ENCODE measurements around the gene CHORDC1.
"Not testable (repeated sequence)": the region's sequence is repeated elsewhere in the genome, so short reads cannot be mapped to it uniquely, and the experiment has no call there.

CHORDC1 gene

DNA sequence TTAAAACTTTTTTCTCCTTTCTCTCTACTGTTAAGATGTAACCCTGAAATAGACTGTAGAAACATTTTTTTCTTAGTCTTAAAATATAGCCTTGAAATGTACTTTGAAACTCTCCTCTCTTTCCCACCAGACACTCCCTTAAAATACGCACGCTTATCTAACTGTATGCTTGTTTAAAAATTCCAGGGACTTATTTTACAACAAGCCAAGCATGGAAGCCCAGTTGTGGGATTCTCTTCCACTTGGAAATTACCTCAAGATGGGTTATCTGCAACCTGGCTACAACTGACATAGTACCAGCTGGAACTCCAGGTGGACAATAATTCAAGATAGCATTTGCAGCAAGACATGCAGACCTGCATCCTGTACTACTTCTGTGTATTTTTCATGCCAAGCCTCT is 12.1 kb upstream of the CHORDC1 start:
- Mint-ChIP-seq H3K4me3 (no peak overlapping the region), H3K27me3 (peaks cover 17% of the 10 kb centered on the region), H3K36me3 (ENCODE audit: low read depth) (no peaks in the 10 kb centered on the region), H3K9me3 (no peaks in the 10 kb centered on the region), H3K27ac (no peak overlapping the region), H3K4me1 (no peaks in the 10 kb centered on the region)
- no peak for DNase-seq
- no peak for ATAC-seq

DNA sequence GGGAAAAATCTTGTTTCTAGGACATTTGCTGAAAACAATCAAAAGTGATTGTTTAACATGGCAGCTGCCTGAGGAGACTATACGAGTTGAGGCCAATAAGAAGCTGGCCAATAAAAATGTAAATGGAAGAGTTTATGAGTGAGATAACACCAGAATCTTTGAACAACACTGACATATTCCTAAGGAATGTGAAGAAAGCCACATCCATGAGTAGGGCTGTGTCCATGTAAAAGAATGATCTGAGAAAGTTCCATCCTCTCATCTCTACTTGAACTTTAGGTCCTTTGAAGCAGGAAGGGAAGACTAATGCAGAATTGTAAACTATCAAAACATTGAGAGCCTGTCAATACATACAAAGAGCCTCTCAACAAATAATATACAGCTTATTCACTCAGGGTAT is 6.9 kb upstream of the CHORDC1 start:
- Mint-ChIP-seq H3K27me3 (peaks cover 13% of the 10 kb centered on the region), H3K4me1 (no peaks in the 10 kb centered on the region), H3K27ac (no peak overlapping the region), H3K36me3 (ENCODE audit: low read depth) (no peaks in the 10 kb centered on the region), H3K9me3 (peaks cover 5% of the 10 kb centered on the region), H3K4me3 (no peak overlapping the region)
- ATAC-seq (no peak), DNase-seq (no peak)

DNA sequence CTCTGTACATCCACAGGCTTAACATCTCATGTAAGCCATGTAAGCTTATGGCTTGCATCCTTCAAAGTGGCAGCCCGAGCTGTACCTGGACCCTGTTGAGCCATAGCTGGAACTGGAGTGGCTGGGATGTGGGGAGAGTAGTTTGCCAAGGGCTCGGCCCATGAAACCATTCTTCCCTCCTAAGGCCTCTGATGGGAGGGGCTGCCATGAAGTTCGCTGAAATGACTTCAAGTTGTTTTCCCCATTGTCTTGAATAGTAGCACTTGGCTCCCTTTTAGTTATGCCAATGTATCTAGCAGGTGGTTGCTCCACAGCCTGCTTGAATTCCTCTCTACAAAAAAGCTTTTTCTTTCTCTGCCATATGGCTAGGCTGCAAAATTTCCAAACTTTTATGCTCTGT is 5.2 kb upstream of the CHORDC1 start:
- ATAC-seq = no peak
- Mint-ChIP-seq H3K9me3 (peaks cover 5% of the 10 kb centered on the region), H3K4me1 (peaks cover 12% of the 10 kb centered on the region), H3K36me3 (ENCODE audit: low read depth) (no peaks in the 10 kb centered on the region), H3K4me3 (no peak overlapping the region), H3K27ac (no peak overlapping the region), H3K27me3 (peaks cover 13% of the 10 kb centered on the region)
- DNase-seq = no peak

DNA sequence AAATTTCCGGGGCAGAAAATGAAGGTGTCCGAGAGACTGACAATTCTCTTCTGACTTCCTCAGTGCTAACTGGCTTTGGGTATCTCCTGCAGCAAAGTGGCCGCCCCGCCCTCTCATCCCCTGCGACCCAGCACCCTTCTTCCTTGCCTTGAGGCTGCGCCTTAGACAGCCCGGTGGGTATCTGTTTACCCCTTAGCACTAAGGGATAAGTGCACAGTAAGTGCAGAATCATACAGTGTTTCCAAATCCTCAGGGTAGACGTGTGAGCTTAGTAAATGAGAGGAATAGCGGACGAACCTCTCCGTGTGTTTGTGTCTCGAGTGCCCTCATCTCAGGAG is 368 bp upstream of the CHORDC1 start:
- H3K27me3 Mint-ChIP-seq = peaks cover 2% of the 10 kb centered on the region
- ATAC-seq (peak; percentile 62), DNase-seq (no peak)
- peak overlapping the region; percentile 97 for H3K27ac Mint-ChIP-seq
- H3K36me3 Mint-ChIP-seq (ENCODE audit: low read depth) = peaks cover 33% of the 10 kb centered on the region
- H3K4me1 Mint-ChIP-seq = peaks cover 49% of the 10 kb centered on the region
- H3K9me3 Mint-ChIP-seq = no peaks in the 10 kb centered on the region
- H3K4me3 Mint-ChIP-seq = peak overlapping the region; percentile 99

DNA sequence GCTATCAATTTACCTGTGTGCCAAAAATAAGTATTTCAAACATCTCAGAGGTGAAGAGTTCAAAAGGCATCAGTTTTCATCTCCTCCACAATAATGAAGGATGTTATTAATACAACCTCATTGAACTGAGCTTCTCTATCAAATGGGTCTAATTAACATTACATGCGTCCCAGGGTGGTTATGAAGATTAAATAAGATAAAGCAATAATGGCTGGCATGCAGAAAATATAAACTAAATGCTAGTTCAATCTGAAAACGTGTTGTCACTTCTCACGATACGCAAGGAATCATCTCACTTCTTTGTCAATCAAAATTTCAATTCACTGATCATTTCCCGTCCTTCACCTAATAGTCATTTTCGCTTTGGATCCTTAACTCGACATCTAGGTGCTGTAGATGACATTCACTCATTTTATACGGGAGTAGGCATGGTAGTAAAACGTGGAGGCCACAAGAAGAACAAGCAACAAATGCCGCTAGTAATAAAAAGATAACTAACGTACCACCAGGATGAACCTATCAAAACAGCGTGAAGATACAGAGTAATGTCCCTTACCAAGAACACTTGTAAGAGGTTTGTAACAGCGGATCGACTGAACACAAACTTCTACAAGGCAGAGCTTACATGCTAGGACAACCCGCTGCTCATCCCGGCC is 918 bp downstream of the CHORDC1 start:
- H3K4me1 Mint-ChIP-seq = peaks cover 58% of the 10 kb centered on the region
- ATAC-seq (peak; percentile 16), DNase-seq (no peak)
- peak overlapping the region; percentile 97 for H3K27ac Mint-ChIP-seq
- H3K36me3 Mint-ChIP-seq (ENCODE audit: low read depth) = peaks cover 42% of the 10 kb centered on the region
- peak overlapping the region; percentile 99 for H3K4me3 Mint-ChIP-seq
- no peaks in the 10 kb centered on the region for H3K9me3 Mint-ChIP-seq
- peaks cover 2% of the 10 kb centered on the region for H3K27me3 Mint-ChIP-seq

DNA sequence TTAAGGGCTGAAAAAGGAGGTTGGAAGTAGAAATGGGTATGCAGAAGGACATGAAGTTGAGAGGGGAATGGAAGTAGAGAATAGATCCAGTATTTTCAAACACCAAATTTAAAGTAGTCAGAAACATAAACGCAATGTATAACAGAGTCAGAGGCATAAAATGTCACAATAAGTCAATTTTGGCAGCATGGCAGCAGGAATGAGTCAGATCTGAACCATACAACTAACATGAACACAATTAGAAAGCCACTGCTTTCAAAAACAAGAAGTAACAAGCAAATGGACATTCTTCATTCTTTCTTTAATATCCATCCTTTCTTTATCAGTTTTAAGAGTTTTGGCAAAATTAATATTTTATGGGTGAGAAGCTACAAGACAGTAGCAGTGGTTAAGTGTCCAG is 2.5 kb downstream of the CHORDC1 start:
- peaks cover 65% of the 10 kb centered on the region for H3K4me1 Mint-ChIP-seq
- peaks cover 2% of the 10 kb centered on the region for H3K27me3 Mint-ChIP-seq
- no peaks in the 10 kb centered on the region for H3K9me3 Mint-ChIP-seq
- DNase-seq (no peak), ATAC-seq (no peak)
- peak overlapping the region; percentile 33 for H3K27ac Mint-ChIP-seq
- peaks cover 49% of the 10 kb centered on the region for H3K36me3 Mint-ChIP-seq (ENCODE audit: low read depth)
- peak overlapping the region; percentile 99 for H3K4me3 Mint-ChIP-seq

DNA sequence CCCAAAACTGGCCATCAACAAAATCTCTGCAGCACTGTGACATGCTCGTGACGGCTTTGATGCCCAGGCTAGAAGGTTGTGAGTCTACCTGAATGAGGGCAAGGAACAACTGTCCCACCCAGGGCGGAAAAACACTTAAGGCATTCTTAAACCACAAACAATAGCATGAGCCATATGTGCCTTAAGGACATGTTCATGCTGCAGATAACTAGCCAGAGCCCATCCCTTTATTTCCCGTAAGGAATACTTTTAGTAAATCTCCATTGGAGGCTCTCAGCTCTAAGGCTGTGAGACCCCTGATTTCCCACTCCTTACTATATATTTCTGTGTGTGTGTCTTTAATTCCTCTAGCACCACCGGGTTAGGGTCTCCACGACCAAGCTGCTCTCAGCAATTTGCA is 3.4 kb downstream of the CHORDC1 start:
- ATAC-seq = no peak
- no peak for DNase-seq
- Mint-ChIP-seq H3K9me3 (no peaks in the 10 kb centered on the region), H3K27me3 (peaks cover 2% of the 10 kb centered on the region), H3K4me3 (peak overlapping the region; percentile 99), H3K27ac (peak overlapping the region; percentile 40), H3K36me3 (ENCODE audit: low read depth) (peaks cover 52% of the 10 kb centered on the region), H3K4me1 (peaks cover 65% of the 10 kb centered on the region)

DNA sequence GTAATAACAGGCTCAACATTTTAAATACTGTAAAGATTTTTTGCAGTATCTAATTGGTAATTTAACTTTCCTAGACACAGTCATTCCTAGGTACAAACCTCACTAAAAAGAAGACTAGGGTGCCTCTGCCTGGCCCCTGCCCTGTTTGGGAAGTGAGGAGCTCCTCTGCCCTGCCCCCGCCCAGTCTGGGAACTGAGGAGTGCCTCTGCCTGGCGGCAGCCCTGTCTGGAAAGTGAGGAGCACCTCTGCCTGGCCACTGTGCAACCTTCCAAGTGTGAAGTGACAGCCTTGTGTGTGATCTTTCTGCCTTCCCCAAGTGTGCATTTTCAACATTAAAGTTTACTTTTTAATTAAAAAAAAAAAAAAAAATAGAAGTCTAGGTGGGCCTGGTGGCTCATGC is 4.2 kb downstream of the CHORDC1 start:
- no peaks in the 10 kb centered on the region for H3K9me3 Mint-ChIP-seq
- DNase-seq (no peak), ATAC-seq (no peak)
- peaks cover 2% of the 10 kb centered on the region for H3K27me3 Mint-ChIP-seq
- peak overlapping the region; percentile 11 for H3K27ac Mint-ChIP-seq
- peaks cover 56% of the 10 kb centered on the region for H3K36me3 Mint-ChIP-seq (ENCODE audit: low read depth)
- H3K4me1 Mint-ChIP-seq = peaks cover 58% of the 10 kb centered on the region
- H3K4me3 Mint-ChIP-seq = no peak overlapping the region

DNA sequence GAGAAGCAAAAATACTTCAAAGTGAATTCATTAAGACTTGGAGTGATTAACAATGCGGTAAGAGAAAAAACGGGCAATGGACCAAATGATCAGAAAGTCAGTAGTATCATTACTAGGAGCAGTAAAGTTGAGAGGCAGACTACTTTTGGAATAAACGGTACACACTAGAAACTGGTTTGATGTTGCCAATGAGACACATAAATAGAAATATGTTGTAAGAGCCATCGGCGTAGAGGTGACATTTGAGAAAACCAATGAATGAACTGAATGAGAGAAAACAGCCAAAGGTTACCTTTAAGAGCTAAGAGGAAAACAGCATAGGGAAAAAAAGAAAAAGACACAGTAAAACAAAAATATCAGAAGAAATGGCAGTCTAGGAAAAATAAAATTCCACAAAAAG is 6.2 kb downstream of the CHORDC1 start:
- no peaks in the 10 kb centered on the region for H3K27me3 Mint-ChIP-seq
- no peak for DNase-seq
- H3K4me3 Mint-ChIP-seq = no peak overlapping the region
- peaks cover 60% of the 10 kb centered on the region for H3K36me3 Mint-ChIP-seq (ENCODE audit: low read depth)
- ATAC-seq = no peak
- no peak overlapping the region for H3K27ac Mint-ChIP-seq
- H3K4me1 Mint-ChIP-seq = peaks cover 47% of the 10 kb centered on the region
- H3K9me3 Mint-ChIP-seq = no peaks in the 10 kb centered on the region

DNA sequence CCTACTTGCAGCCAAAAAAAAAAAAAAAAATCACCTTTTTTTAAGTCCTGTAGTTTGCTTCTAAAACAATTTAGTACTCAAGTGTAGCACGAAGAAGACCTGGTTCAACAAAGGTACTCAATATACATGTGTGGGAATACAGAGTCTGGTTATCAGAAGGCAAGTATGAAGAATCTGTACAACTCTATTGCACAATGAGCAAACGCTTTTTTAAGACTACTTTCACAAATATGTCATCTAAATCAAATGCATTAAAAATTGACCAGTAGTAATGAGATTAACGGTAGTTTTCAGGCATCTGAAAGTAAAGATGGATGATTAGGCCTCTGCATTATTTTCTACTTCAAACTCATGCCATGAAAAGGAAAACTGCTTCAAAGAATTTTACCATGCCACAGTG is 9.5 kb downstream of the CHORDC1 start:
- H3K27ac Mint-ChIP-seq = no peak overlapping the region
- no peak overlapping the region for H3K4me3 Mint-ChIP-seq
- H3K36me3 Mint-ChIP-seq (ENCODE audit: low read depth) = peaks cover 56% of the 10 kb centered on the region
- peaks cover 16% of the 10 kb centered on the region for H3K4me1 Mint-ChIP-seq
- no peak for DNase-seq
- no peaks in the 10 kb centered on the region for H3K27me3 Mint-ChIP-seq
- ATAC-seq = no peak
- H3K9me3 Mint-ChIP-seq = no peaks in the 10 kb centered on the region

DNA sequence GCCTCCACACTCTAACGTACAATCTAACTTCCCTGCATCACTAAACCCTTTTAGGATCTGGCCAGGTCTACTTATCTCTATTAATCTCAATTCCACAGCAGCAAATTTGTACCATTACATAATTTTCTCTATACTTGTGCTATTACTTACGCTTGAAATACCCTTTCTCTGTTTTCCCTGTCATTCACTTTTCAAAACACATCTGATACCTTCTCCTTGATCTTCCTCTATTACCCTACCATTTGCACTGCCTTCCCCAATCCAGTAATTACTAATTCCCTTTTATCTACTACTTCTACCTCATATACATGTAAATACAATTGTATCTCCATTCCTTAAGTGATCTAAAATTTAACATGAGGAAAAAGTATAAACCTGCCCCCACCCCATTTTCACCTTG is 14.0 kb downstream of the CHORDC1 start:
- peaks cover 55% of the 10 kb centered on the region for H3K36me3 Mint-ChIP-seq (ENCODE audit: low read depth)
- no peak overlapping the region for H3K4me3 Mint-ChIP-seq
- DNase-seq (no peak), ATAC-seq (no peak)
- H3K4me1 Mint-ChIP-seq = peaks cover 2% of the 10 kb centered on the region
- H3K27ac Mint-ChIP-seq = peak overlapping the region; percentile 2
- H3K9me3 Mint-ChIP-seq = no peaks in the 10 kb centered on the region
- H3K27me3 Mint-ChIP-seq = no peaks in the 10 kb centered on the region

DNA sequence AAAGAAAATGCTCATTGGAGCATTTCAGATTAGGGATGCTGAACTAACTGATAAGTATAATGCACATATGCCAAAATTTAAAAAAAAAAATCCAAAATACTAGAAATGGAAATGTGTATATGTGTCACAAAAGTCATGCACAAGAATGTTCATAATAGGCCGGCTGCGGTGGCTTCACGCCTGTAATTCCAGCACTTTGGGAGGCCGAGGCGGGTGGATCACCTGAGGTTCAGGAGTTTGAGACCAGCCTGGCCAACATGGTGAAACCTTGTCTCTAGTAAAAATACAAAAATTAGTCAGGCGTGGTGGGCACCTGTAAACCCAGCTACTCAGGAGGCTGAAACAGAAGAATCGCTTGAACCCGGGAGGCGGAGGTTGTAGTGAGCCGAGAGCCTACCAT is 14.9 kb downstream of the CHORDC1 start:
- not testable (repeated sequence) for H3K4me1 Mint-ChIP-seq, H3K27ac Mint-ChIP-seq, ATAC-seq, DNase-seq, H3K4me3 Mint-ChIP-seq, H3K9me3 Mint-ChIP-seq, H3K27me3 Mint-ChIP-seq
- H3K36me3 Mint-ChIP-seq (ENCODE audit: low read depth) = peaks cover 56% of the 10 kb centered on the region

DNA sequence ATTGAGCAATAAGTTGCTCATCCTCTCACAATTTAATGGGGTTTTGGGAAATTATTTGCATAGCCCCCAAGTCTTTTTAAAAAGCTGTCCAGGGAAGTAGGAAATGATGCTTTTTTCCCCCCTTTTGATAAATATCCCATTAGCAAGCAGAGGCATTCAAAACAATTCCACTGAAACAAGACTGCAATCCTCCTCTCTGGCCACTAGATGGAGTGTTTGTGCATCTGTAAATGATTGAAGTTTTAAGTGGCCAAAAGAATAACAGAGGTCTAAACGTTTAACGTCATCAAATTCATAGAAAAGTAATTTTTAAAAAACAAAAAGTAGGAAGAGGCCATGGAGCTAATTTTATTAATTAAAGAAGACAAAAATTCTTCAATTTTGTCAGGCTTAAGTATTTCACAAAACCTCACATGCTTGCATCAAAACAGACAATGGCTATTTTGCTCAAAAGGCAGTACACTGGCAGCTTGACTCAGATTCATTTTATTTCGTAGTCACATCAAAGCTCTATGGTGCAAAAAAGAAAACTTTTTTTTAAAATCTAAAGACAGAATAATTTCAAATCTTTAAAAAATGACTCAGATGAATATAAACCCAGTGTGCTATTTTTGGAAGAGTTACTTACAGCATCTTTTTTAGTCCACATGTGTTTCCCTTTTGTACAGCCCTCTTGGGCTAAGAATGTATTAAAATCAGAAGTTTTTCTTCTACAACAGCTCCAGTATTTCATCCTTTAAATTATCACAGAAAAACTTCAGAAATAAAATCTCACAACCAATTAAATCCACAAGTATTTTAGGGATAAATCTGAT is 17.8 kb downstream of the CHORDC1 start:
- Mint-ChIP-seq H3K27ac (no peak overlapping the region), H3K27me3 (no peaks in the 10 kb centered on the region), H3K4me3 (no peak overlapping the region), H3K36me3 (ENCODE audit: low read depth) (peaks cover 60% of the 10 kb centered on the region), H3K9me3 (no peaks in the 10 kb centered on the region), H3K4me1 (peaks cover 7% of the 10 kb centered on the region)
- no peak for ATAC-seq
- DNase-seq = no peak

DNA sequence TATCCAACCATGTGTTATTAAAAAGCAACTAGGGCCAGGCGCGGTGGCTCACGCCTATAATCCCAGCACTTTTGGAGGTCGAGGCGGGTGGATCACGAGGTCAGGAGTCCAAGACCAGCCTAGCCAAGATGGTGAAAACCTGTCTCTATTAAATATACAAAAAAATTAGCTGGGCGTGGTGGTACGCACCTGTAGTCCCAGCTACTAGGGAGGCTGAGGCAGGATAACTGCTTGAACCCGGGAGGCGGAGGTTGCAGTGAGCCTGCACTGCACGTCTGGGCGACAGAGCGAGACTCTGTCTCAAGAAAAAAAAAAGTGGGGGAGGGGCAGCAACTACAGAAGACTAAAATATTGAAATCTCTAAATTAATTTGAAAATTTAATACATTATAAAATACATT is 18.4 kb downstream of the CHORDC1 start:
- ATAC-seq (no peak), DNase-seq (no peak)
- Mint-ChIP-seq H3K36me3 (ENCODE audit: low read depth) (peaks cover 55% of the 10 kb centered on the region), H3K4me3 (no peak overlapping the region), H3K27ac (no peak overlapping the region), H3K4me1 (peaks cover 7% of the 10 kb centered on the region), H3K27me3 (no peaks in the 10 kb centered on the region), H3K9me3 (no peaks in the 10 kb centered on the region)

DNA sequence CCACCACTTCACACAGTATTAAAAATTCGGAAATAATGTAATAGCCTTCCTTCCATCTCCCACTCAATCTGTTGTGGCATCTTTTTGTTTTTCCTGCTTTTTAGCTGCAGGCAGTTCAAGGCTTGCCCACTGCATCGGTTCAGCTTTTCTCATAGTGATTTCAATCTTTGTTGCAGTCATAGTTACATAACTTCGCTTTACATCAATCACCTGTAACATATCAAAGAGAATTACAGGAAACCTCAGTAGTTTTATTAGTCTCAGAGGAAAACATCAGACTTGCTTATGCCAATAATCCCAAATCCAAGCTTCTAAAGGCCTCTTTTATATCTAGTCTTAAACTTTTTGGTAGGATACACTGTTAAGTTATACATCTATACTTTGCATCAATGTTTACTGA is 20.5 kb downstream of the CHORDC1 start:
- DNase-seq (no peak), ATAC-seq (no peak)
- Mint-ChIP-seq H3K27me3 (no peaks in the 10 kb centered on the region), H3K27ac (no peak overlapping the region), H3K4me3 (no peak overlapping the region), H3K36me3 (ENCODE audit: low read depth) (peaks cover 60% of the 10 kb centered on the region), H3K4me1 (peaks cover 7% of the 10 kb centered on the region), H3K9me3 (no peaks in the 10 kb centered on the region)

Data from activated naive CD8-positive, alpha-beta T cell treated with anti-CD3 and anti-CD28 coated beads, Interleukin-2, amount 50 U/mL, for 24 hours (primary cell).